GM19468 (cell line): ENCODE data around the gene DENR.
"Not testable (repeated sequence)": the region's sequence is repeated elsewhere in the genome, so short reads cannot be mapped to it uniquely, and the experiment has no call there.

Experiments
- ATAC-seq: cut with Tn5 transposase; IDR thresholded peaks from one replicate; pipeline ENCODE4 v1.9.1; 2021; ENCODE audit warnings: mild to moderate bottlenecking, moderate library complexity, moderate number of reproducible peaks; ENCODE audit not compliant: unreplicated experiment; ENCODE audit errors: extremely low read depth

DENR gene, protein sequence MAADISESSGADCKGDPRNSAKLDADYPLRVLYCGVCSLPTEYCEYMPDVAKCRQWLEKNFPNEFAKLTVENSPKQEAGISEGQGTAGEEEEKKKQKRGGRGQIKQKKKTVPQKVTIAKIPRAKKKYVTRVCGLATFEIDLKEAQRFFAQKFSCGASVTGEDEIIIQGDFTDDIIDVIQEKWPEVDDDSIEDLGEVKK

DNA sequence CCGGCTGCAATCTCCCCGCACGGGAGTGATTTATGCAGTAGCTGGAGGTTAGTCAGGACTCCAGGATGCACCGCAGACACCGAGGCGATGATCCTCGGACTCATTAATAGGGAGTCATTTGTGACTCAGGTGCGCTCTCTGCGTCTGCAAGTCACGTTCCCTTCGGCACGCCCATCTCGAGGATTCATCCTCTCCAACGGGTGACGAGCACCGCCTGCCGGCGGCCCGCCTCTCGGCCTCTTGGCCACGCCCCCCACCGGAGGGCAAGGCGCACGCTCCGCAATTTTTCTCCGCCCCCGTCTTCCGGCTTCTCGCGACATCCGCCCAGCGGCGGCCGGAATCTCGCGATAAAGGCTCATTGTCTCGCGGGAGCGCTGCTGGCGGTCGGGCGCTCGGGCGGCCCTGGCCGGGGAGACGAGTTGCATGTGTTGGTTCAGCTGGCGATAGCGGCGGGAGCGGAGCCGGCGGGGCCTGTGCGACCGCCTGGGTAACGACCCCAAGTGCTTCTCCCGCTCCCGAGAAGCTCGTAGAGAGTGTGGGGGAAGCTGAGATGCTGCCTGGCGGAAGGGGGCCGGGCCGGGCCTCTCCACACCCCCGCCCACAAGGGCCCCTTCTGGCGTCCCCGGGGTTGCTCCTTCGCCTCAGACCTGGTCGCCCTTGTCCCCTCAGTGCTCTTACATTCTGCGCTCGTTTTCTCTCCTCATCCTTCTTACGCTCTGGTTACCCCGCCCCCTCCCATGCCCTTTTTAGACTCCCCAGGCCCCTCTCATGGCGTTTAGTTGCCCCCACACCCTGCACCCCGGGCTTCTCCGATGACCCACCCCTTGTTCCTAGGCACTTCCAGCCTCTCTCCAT is at the start of gene DENR:
Gene DENR, plus strand, starts transcription at position 361 of the 855 bp plus-strand sequence. CDS start 878 bp downstream, outside the sequence.
- peak; percentile 91 for ATAC-seq

DNA sequence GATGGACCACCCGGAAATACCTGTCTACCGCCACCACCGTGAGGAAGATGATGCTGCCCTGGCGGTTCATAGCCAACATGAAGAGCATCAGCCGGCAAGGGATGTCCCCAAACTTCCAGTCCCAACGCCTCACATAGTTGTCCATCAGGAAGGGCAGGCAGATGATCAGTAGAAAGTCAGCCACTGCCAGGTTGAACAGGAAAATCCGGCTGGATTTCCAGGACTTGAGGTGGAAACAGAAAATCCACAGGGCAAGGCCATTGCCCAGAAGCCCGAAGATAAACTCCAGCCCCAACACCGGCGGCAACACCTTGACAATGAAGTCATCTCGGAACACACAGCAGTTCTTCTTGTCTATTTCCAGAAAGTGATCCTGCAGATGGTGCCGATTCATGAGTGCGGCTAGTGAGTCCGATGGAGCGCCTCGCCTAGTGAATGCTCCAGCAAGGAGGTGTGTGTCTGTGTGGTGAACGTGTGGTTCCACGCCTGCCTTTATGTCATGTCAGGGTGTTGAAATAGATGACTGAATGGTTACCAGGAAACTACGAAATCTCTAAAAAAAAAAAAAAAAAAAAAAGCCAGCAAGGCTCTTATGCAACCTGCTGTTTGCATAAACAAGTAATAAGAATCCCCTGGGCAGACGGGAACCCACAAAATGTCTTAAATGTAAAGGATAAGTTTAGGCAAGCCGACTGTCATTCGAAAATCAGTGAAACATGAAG is 49.6 kb upstream of the DENR start, which contains the start of gene HCAR2:
Gene HCAR2, minus strand, starts transcription at position 468 of the 722 bp plus-strand sequence. Its CDS starts 74 bp downstream, at position 394.
- not testable (repeated sequence) for ATAC-seq

DNA sequence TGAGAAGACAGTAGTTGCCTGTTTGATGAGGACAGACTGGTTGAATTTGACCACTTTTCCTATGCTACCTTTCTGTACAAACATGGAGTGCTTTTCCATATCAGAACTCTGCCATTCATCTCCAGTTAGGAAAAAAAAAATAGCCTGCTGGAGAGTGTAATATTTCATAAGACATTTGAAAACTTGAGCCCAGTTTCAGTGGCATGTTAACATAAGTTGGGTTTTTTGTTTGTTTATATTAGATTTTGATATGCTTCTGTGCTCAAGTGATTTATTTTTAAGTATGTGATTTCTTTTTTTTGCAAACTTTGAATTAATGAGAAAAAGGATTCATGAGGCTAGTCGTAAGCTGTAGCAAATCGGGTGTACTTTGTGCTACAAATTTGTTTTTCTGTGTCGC is 48.8 kb upstream of the DENR start:
- not testable (repeated sequence) for ATAC-seq

DNA sequence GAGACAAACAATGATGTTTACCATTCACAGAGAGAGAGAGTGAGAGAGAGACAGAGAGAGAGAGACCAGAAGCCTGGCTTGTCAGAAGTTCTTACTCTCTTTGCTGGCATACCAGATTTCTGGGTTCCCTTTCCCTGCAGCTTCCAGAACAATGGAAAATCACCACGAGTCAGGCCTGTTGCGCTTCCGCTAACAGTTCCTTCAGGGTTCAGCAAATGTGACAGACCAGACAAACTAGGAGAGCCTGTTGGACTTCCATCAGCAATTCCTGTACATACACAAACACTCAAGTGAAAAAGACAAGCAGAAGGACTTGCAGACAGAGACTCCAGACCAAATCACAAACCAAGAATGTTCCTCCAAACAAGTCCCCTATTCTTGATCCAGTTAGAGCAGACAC is 43.3 kb upstream of the DENR start:
- ATAC-seq, result not testable (repeated sequence)

DNA sequence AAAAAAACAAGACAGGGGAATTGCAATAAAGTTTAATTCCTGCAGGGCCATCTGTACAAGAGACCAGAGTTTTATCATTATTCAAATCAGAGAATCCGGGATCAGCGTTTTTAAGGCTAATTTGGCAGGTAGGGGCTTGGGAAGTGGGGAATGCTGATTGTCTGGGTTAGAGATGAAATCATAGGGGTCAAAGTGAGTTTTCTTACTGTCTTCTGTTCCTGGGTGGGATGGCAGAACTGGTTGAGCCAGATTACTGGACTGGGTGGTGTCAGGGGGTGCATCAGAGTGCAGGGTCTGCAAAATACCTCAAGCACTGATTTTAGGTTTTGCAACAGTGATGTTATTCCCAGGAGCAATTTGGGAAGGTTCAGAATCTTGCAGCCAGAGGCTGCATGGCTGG is 42.3 kb upstream of the DENR start:
- ATAC-seq, result not testable (repeated sequence)

DNA sequence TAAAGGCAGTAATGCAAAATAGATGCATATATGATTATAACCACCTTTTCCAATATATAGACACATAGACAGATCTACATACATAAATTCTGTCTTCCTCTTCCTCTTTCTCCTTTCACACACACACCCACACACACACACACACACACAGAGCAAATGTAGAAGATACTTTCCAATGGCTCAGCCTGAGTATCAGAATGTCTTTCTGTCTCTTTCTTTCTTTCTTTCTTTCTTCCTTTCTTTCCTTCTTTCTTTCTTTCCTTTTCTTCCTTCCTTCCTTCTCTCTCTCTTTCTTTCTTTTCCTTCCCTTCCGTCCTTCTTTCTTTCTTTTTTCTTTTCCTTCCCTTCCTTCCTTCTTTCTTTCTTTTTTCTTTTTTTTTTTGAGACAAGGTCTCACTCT is 41.4 kb upstream of the DENR start:
- ATAC-seq, result not testable (repeated sequence)

DNA sequence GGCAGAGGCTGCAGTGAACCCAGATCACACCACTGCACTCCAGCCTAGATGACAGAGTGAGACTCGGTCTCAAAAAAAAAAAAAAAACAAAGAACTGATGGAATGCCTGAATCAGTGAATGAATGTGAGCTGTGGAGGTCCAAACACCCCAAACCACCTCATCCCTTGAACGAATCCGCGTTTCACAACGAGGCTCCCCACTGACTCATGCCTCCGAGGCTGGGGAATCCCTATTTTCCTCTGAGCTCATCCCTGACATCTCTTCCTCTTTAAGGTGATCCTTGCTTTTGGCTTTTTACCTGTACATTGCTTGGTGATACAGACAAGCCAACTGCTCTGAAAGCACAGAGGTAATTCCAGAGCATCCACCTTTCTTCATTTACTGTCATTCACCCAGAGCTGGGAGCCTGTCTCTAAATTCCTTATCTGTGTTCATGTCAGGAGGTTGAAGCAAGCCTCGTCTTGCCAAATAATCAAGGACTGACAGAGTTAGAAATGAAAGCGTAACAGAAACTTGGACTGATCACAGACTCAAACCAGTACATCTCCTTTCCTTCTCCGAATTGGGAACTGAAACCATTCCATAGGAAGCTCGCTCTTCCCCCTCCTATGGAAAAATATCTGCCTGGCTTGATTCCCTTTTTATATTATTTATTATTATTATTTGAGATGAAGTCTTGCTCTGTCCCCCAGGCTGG is 39.0 kb upstream of the DENR start:
- not testable (repeated sequence) for ATAC-seq

DNA sequence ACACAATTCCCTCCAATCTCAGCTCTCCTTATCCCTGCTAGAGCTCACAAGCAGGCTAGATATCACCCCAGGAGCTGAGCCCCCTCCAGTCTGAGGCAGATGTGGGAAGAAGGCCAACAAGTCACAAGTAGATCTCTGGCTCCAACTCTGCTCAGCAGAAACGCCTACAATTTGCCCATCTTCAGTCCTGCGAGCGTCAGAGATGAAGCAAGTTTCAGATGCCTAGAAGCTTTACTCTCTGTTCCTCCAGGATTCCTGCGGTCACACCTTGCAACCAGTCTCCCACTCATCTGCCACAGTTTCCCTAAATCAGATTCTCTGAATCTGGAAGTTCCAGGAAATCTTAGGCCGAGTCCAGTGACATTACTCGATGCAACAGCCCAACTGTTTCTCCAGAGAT is 37.4 kb upstream of the DENR start:
- not testable (repeated sequence) for ATAC-seq

DNA sequence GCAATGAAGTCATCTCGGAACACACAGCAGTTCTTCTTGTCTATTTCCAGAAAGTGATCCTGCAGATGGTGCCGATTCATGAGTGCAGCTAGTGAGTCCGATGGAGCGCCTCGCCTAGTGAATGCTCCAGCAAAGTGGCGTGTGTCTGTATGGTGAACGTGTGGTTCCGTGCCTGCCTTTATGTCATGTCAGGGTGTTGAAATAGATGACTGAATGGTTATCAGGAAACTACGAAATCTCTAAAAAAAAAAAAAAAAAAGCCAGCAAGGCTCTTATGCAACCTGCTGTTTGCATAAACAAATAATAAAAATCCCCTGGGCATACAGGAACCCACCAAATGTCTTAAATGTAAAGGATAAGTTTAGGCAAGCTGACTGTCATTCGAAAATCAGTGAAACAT is 36.0 kb upstream of the DENR start, which contains the start of gene HCAR3:
Gene HCAR3, minus strand, starts transcription at position 154 of the 400 bp plus-strand sequence. Its CDS starts 74 bp downstream, at position 80.
- not testable (repeated sequence) for ATAC-seq

DNA sequence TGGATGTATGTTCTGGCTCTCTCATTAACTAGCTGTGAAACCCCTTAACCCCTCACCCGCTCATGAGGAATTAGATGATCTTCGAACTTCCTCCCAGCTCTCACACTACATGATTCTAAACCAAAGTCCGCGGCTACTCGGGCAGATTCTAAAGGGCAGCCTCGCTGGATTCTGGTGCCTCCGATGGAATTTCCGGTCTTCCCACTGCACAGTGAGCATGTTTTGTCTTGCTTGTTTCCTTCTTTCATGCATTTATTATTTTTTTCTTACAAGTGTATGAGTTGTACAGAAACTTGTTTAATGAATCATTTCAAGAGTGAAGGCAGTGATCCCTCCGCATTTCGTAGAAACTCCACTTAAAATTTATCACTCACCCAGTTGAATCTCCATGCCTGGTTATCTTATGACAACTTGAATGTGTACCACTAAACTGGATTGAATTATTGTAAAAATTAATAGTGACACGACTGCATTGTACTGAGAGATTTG is 31.5 kb upstream of the DENR start:
- no peak for ATAC-seq

DNA sequence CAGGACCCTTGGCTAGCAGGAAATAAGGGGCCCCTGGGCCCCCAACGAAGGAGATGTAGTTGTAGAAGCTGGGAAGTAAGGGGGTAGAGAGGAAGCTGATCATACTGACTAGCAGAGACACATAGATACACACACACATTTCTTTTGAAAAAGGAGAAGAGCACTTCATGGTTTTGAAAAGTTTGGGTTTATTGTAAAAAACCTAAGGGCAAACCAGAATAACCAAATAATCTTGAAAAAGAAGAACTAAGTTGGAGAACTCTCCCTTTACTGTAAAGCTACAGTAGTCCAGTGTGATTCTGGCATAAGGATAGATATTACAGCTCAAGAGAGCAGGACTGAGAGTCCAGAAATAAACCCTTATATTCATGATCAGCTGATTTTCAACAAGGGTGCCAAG is 30.2 kb upstream of the DENR start:
- ATAC-seq, result no peak

DNA sequence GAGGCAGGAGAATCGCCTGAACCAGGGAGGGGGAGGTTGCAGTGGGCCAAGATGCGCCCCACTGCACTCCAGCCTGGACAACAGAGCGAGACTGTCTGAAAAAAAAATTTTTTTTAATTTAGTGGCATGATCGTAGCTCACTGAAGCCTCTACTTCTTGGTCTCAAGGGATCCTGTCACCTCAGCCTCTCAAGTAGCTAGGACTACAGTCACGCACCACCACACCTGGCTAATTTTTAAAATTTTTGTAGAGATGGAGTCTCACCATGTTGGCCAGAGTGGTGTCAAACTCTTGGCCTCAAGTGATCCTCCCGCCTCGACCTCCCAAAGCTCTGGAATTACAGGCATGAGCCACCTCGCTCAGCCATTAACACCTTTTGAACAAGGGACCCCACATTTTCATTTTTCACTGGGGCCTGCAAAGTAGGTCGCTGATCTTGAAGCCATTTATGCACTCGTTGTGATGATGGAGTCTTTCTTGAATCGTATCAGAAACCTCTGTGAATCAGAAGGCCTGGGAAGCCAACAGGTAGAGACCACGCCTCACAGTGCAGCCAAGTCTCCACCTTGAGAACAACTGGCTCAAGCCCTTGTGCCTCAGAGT is 27.9 kb upstream of the DENR start:
- no peak for ATAC-seq

DNA sequence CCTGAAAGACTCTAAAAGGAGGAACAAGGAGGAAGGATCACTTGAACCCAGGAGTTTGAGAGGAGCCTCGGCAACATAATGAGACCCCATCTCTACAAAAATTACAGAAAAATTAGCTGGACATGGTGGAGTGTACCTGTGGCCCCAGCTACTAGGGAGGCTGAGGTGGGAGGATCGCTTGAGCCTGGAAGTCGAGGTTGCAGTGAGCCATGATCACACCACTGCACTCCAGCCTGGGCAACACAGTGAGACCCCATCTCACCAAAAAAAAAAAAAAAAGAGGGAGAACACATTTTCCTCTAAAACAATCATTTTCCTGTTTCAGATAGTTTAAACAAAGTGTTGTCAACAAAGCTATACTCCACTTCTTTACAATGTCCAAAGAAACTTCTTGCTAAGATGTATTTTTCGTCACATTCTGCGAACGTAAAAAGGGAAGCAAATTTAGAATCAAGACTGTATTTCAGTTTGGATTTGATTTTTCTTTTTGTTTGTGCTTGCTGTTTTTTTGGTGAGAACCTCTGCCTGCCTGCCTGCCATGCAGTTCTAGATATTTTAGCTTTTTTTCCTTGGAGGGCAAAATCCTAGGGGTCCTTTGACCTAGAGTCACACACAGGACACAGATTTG is 27.1 kb upstream of the DENR start:
- ATAC-seq, result no peak

DNA sequence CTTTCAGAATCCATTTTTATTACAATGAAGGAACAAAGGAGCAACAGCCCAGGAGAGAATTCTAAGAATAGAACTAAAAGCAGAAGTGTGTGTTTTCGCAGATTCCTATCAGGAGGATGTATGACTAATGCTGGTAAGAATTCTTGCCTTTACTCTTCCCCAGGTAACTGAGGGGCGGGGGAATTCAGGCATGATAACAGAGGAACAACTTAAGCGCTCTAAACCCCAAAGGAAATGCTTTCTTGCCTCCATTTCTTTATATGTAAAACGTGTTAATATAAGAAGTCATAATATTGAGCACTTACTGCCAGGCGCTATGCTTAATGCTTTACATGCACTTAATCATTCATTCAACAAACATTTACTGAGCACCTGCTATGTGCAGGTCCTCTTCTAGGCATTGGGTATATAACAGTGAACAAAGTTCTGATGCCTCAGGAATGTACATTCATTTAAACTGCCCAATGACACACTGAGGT is 26.5 kb upstream of the DENR start:
- ATAC-seq, result peak; percentile 40

DNA sequence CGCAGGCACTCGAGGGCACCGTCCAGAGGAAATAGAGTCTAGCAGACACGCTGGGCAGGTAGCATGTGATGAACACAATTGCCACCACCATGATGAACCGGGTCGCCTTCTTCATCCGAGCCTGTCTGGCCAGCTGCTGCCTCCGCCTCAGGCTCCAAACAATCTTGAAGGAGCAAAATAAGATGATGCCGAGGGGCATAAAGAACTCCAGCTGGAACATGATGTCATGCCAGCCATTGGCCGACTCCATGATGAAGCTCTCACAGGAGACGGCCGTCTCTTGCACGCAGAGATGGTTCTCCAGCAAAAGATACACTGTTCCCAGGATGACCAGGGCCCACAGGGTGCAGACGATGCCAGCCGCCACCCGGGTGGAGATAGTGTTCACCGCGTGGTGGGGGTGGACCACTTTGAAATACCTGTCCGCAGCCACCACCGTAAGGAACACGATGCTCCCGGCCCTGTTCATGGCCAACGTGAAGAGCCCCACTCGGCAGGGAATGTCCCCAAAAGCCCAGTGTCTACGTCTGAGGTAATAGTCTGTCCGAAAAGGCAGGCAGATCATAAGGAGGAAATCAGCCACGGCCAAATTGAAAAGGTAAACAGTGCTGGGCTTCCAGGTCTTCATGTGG is 22.9 kb upstream of the DENR start:
- no peak for ATAC-seq

DNA sequence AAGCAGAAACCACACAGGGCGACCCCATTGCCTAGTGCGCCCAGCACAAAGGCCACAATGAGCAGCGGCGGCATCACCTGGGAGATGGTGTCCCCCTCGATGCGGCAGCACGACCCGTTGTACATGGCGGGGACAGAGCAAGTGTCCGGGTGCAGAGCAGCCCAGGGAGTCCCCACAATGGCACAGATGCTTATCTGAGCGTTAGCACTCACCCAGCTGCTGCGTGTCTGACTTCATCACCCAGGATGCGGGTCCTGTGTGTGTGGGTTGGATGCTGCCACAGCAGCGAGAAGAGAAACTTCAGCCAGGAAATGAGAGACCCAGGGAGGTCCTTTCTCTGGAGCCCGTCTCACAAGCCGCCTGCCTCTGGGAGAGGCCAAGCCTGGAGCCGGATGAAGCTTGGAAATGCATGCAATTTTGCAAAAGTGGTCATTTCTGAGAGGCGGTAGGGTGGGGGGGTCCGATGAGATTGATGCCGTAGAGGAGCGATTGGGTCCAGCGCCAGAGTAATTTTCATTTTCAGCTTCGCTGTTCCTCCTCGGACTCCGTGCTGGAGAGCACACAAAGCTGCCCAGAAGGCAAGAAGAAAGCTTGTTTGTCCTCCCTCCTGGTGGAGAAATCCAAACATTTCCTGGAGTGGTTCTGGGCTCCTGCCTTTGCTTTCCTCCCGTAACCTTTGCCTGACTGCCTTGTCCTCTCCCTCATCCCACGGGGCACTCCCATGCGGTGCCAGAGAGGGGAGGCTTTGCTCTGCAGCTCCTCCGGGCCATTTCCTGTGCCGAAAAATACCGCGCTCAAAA is 22.2 kb upstream of the DENR start, which contains the start of gene HCAR1:
Gene HCAR1, minus strand, starts transcription at position 630 of the 800 bp plus-strand sequence. Its CDS starts 505 bp downstream, at position 125.
- ATAC-seq, result no peak

DNA sequence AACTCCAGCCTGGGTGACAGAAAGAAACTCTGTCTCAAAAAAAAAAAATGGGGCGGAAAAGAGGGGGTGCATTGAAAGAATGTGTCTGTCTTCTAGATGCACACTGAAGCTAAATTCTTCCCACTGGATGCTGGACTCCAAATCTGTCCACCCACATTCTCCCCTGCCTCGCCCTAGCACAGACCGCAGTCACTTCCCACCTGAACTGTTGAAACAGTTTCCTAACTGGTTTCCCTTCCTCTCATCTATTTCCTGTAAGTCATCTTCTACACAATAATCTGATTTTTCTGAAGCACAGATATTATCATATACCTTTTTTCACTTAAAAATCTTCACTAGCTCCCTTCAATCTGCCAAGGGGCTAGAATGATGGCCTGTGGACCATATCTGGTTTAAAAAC is 20.5 kb upstream of the DENR start:
- ATAC-seq, result no peak

DNA sequence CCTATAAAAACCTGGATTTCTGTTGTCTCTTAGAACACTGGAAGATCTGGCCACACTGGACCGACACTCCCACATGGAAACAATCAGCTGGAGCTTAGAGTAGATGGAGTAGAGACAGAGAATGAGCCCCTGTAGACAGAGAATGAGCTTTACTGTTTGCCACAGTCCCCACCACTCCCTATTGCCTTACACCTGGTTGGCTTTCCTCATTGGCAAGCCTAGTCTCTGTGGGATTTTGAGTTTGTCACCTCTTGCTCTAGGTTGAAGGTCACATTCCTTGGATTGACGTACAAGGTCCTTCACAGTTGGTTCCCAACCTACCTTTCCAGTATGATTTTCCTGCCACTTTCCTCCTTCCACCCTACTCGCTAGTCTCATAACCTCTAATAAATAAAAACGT is 20.0 kb upstream of the DENR start:
- no peak for ATAC-seq
